ENCODE measurements around the gene KIDINS220.

Gene KIDINS220

GRCh38 chr2:8799004-8799403 is 38.4 kb downstream of the KIDINS220 start:
- TF ChIP-seq CTCF (IDR thresholded peaks at IDR 0.05; ENCODE audit: low read depth, low read length, missing control alignments) = no peak
- DNase-seq (ENCODE audit: low read depth) = no peak
- H3K4me3 ChIP-seq (ENCODE audit: low read depth, low read length) = no peak overlapping the region

- no peak overlapping the region for H3K4me3 ChIP-seq (ENCODE audit: low read depth, low read length)
- DNase-seq (ENCODE audit: low read depth) = no peak
- no peak for TF ChIP-seq CTCF (IDR thresholded peaks at IDR 0.05; ENCODE audit: low read depth, low read length, missing control alignments)
These were observed 39.0 kb downstream of the KIDINS220 start for GRCh38 chr2:8798393-8798792.

GRCh38 chr2:8797682-8798081 is 39.7 kb downstream of the KIDINS220 start:
- H3K4me3 ChIP-seq (ENCODE audit: low read depth, low read length) = no peak overlapping the region
- no peak for TF ChIP-seq CTCF (IDR thresholded peaks at IDR 0.05; ENCODE audit: low read depth, low read length, missing control alignments)
- no peak for DNase-seq (ENCODE audit: low read depth)

- no peak for DNase-seq (ENCODE audit: low read depth)
- no peak overlapping the region for H3K4me3 ChIP-seq (ENCODE audit: low read depth, low read length)
- no peak for TF ChIP-seq CTCF (IDR thresholded peaks at IDR 0.05; ENCODE audit: low read depth, low read length, missing control alignments)
These were observed 40.4 kb downstream of the KIDINS220 start for GRCh38 chr2:8796878-8797550.

GRCh38 chr2:8796315-8796848 is 41.0 kb downstream of the KIDINS220 start:
- TF ChIP-seq CTCF (IDR thresholded peaks at IDR 0.05; ENCODE audit: low read depth, low read length, missing control alignments) = no peak
- no peak overlapping the region for H3K4me3 ChIP-seq (ENCODE audit: low read depth, low read length)
- no peak for DNase-seq (ENCODE audit: low read depth)

- DNase-seq (ENCODE audit: low read depth) = no peak
- H3K4me3 ChIP-seq (ENCODE audit: low read depth, low read length) = no peak overlapping the region
- TF ChIP-seq CTCF (IDR thresholded peaks at IDR 0.05; ENCODE audit: low read depth, low read length, missing control alignments) = no peak
These were observed 42.2 kb downstream of the KIDINS220 start for GRCh38 chr2:8794923-8795825.
